Measurements from ENCODE around the gene PBX4.
"Not testable (repeated sequence)": the region's sequence is repeated elsewhere in the genome, so short reads cannot be mapped to it uniquely, and the experiment has no call there.

PBX4 gene

GRCh38 chr19:19626516-19627472 is 8.3 kb upstream of the PBX4 start:
- no peak for DNase-seq

GRCh38 chr19:19624032-19624570 is 5.6 kb upstream of the PBX4 start:
- no peak for DNase-seq

GRCh38 chr19:19623383-19623782 is 4.9 kb upstream of the PBX4 start:
- no peak for DNase-seq

- DNase-seq, result no peak
Measured at GRCh38 chr19:19619849-19620210, 1.3 kb upstream of the PBX4 start.

- DNase-seq, result no peak
Measured at GRCh38 chr19:19619181-19619848, 828 bp upstream of the PBX4 start.

- DNase-seq, result no peak
Measured at GRCh38 chr19:19615086-19615485, 3.4 kb downstream of the PBX4 start.

GRCh38 chr19:19613506-19613905 is 5.0 kb downstream of the PBX4 start:
- DNase-seq, result no peak

- DNase-seq, result no peak
Measured at GRCh38 chr19:19610376-19611202, 7.9 kb downstream of the PBX4 start.

- DNase-seq, result not testable (repeated sequence)
Measured at GRCh38 chr19:19606686-19607085, 11.8 kb downstream of the PBX4 start.

- no peak for DNase-seq
Measured at GRCh38 chr19:19606021-19606420, 12.5 kb downstream of the PBX4 start.

- DNase-seq, result no peak
Measured at GRCh38 chr19:19602713-19603324, 15.7 kb downstream of the PBX4 start.

- no peak for DNase-seq
Measured at GRCh38 chr19:19602136-19602712, 16.3 kb downstream of the PBX4 start.

- DNase-seq, result no peak
Measured at GRCh38 chr19:19600793-19601330, 17.6 kb downstream of the PBX4 start.

GRCh38 chr19:19598728-19599451 is 19.6 kb downstream of the PBX4 start:
- DNase-seq, result not testable (repeated sequence)

- DNase-seq, result no peak
Measured at GRCh38 chr19:19597809-19598306, 20.6 kb downstream of the PBX4 start.

- no peak for DNase-seq
Measured at GRCh38 chr19:19595171-19595701, 23.3 kb downstream of the PBX4 start.

- DNase-seq, result no peak
Measured at GRCh38 chr19:19594381-19594780, 24.1 kb downstream of the PBX4 start.

GRCh38 chr19:19592690-19593089 is 25.8 kb downstream of the PBX4 start:
- no peak for DNase-seq

- no peak for DNase-seq
Measured at GRCh38 chr19:19591133-19591825, 27.2 kb downstream of the PBX4 start.

- DNase-seq, result no peak
Measured at GRCh38 chr19:19588546-19588945, 29.9 kb downstream of the PBX4 start.

Measured in NCI-H524 treated with DMSO at 0.1 percent for 48 hours (cell line).